SU-DHL-6 (cell line): ENCODE results near the gene C10orf53.

Experiments
- CTCF ChIP-seq: fragments of 200-600 bp; sonication (generic); IDR thresholded peaks from one replicate; pipeline ENCODE4 v1.5.1; 2017; ENCODE audit warnings: antibody characterized with exemption, mild to moderate bottlenecking, low read length, moderate library complexity; ENCODE audit not compliant: insufficient read depth, poor library complexity, severe bottlenecking
- EZH2phosphoT487 ChIP-seq: fragments of 200-600 bp; sonication (generic), shearing (Covaris generic); conservative IDR thresholded peaks from 2 replicates; pipeline ENCODE4 v1.6.1; 2018; ENCODE audit warnings: mild to moderate bottlenecking, antibody characterized with exemption, low read length, moderate library complexity, mixed read lengths

GRCh38 chr10:49655099-49655498, 24.4 kb upstream of the C10orf53 start:
- TF ChIP-seq CTCF = no peak
- TF ChIP-seq EZH2phosphoT487 = no peak
